ENCODE measurements around the gene KCNMB4.

DNA sequence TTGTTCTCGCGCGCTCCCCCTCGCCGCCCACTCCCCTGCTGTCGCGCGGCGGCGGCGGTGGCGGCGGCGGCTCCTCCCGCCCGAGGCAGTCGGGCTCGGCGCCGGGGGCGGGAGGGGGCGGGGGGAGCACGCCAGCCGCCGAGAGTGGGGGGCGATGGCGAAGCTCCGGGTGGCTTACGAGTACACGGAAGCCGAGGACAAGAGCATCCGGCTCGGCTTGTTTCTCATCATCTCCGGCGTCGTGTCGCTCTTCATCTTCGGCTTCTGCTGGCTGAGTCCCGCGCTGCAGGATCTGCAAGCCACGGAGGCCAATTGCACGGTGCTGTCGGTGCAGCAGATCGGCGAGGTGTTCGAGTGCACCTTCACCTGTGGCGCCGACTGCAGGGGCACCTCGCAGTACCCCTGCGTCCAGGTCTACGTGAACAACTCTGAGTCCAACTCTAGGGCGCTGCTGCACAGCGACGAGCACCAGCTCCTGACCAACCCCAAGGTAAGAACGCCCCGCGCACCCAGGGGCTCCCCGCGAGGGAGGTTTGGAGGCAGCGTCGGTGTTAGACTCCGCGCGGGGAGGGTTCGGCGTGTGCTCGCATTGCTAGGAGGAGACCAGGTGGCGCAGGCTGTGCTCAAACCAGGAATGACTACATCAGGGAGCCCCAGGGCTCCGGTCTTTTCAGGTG is 629 bp downstream of the KCNMB4 start:
- TF ChIP-seq GATA2 (IDR thresholded peaks at IDR 0.05; ENCODE audit: low read depth, low read length) (no peak), GATA3 (IDR thresholded peaks at IDR 0.05; ENCODE audit: low read depth, low read length) (no peak)

All from SH-SY5Y (cell line).